PC-9 (cell line): ENCODE data around the gene ASTN2.

ENCODE experiments used
- CTCF ChIP-seq: fragments of 200-600 bp; sonication (generic); conservative IDR thresholded peaks from 2 replicates; pipeline ENCODE4 v1.6.1; 2017; ENCODE audit warnings: mixed run types, antibody characterized with exemption, mild to moderate bottlenecking, moderate library complexity
- EZH2 ChIP-seq: fragments of 200-600 bp; sonication (generic); IDR thresholded peaks from 2 replicates; pipeline ENCODE4 v1.8.0; 2017; ENCODE audit warnings: antibody characterized with exemption, low read depth

- TF ChIP-seq CTCF (no peak), EZH2 (no peak)
Measured at GRCh38 chr9:117355542-117355941, 59.3 kb downstream of the ASTN2 start.
